Endodermal cell (in vitro differentiated cells): ENCODE results near the gene CMIP. TPM values are rescaled to one million over a fixed set of nuclear protein-coding genes. Genes with fewer than 3 reads are reported as not detected.

Experiments used
- DNase-seq: peaks from one replicate; pipeline ENCODE4 v3.0.0-alpha.2; 2017
- H3K27ac ChIP-seq: 2 replicates; pipeline ENCODE4 v1.5.1; 2013; ENCODE audit warnings: mild to moderate bottlenecking, low read depth, low read length, moderate library complexity
- H3K27me3 ChIP-seq: 2 replicates; pipeline ENCODE4 v1.6.1; 2013; ENCODE audit warnings: mild to moderate bottlenecking, low read length, moderate library complexity; ENCODE audit not compliant: insufficient read depth, control insufficient read depth, poor library complexity, severe bottlenecking
- H3K36me3 ChIP-seq: 2 replicates; pipeline ENCODE4 v1.7.0; 2013; ENCODE audit warnings: mild to moderate bottlenecking, low read length, moderate library complexity; ENCODE audit not compliant: control insufficient read depth, insufficient read depth
- H3K4me1 ChIP-seq: one replicate; pipeline ENCODE4 v1.7.0; 2013; ENCODE audit warnings: low read length; ENCODE audit not compliant: control insufficient read depth, insufficient read depth
- H3K4me3 ChIP-seq: 2 replicates; pipeline ENCODE4 v1.5.1; 2013; ENCODE audit warnings: mild to moderate bottlenecking, low read length, moderate library complexity
- H3K9ac ChIP-seq: 2 replicates; pipeline ENCODE4 v1.6.1; 2013; ENCODE audit warnings: mild to moderate bottlenecking, low read length, moderate library complexity; ENCODE audit not compliant: poor library complexity, severe bottlenecking; ENCODE audit errors: extremely low read depth
- H3K9me3 ChIP-seq: 2 replicates; pipeline ENCODE4 v1.6.1; 2013; ENCODE audit warnings: mild to moderate bottlenecking, low read length, moderate library complexity; ENCODE audit not compliant: control insufficient read depth
- H3K27ac Mint-ChIP-seq: 2 replicates; pipeline ENCODE4 v1.8.0; 2020; ENCODE audit warnings: mixed read lengths
- H3K27me3 Mint-ChIP-seq: 2 replicates; pipeline ENCODE4 v1.8.0; 2021; ENCODE audit warnings: mild to moderate bottlenecking, mixed read lengths; ENCODE audit not compliant: insufficient read depth
- H3K36me3 Mint-ChIP-seq: 2 replicates; pipeline ENCODE4 v1.8.0; 2020; ENCODE audit warnings: low read depth, mixed read lengths
- H3K4me1 Mint-ChIP-seq: 2 replicates; pipeline ENCODE4 v1.8.0; 2020; ENCODE audit warnings: mixed read lengths
- H3K4me3 Mint-ChIP-seq: 2 replicates; pipeline ENCODE4 v1.8.0; 2020; ENCODE audit warnings: mild to moderate bottlenecking, moderate library complexity, mixed read lengths
- H3K9me3 Mint-ChIP-seq: 2 replicates; pipeline ENCODE4 v1.8.0; 2020; ENCODE audit warnings: mild to moderate bottlenecking, mixed read lengths
- CTCF ChIP-seq: fragments of 200-600 bp; sonication (generic); conservative IDR thresholded peaks from 2 replicates; pipeline ENCODE4 v1.5.0; 2021; ENCODE audit warnings: antibody characterized with exemption, mild to moderate bottlenecking
- WGBS, 2 experiments: methylation state at CpG; one replicate each; pipeline versions ENCODE4 v1.1.5 to v1.1.7; 2013; ENCODE audit warnings: missing lambda C conversion rate in 2 of 2, mixed read lengths in 1 of 2; ENCODE audit not compliant: insufficient coverage in 1 of 2, insufficient read length in 1 of 2; 5-methylcytosine and 5-hydroxymethylcytosine counted together
- total RNA-seq, 2 donors: library from RNA; stranded (reverse); fragmentation: NEBNext Ultra II Directional in 1 of 2; extraction: Animal tissue kit (Norgen Biotek cat#: 25700) in 1 of 2; gene quantifications; 2 replicates in 1 of 2; 3 replicates in 1 of 2; pipeline ENCODE4 v1.2.1, GENCODE V29; 2021

CMIP gene
- total RNA-seq, 2 donors from 2014 or later: 64.0 to 64.7 TPM

GRCh38 chr16:81397879-81398520, 46.6 kb upstream of the CMIP start:
- Histone ChIP-seq H3K27me3 (no peaks in the 10 kb centered on the region), H3K36me3 (no peaks in the 10 kb centered on the region), H3K4me1 (no peaks in the 10 kb centered on the region), H3K9ac (no peak overlapping the region), H3K4me3 (no peak overlapping the region), H3K27ac (no peak overlapping the region), H3K9me3 (no peaks in the 10 kb centered on the region)
- Mint-ChIP-seq H3K4me1 (no peaks in the 10 kb centered on the region), H3K27ac (no peak overlapping the region), H3K27me3 (peaks cover 28% of the 10 kb centered on the region), H3K9me3 (peaks cover 4% of the 10 kb centered on the region), H3K36me3 (peaks cover 6% of the 10 kb centered on the region), H3K4me3 (no peak overlapping the region)
- TF ChIP-seq CTCF: no peak
- 91 to 94% methylated on average over 9 to 14 of the region's 14 CpGs for WGBS, 2 experiments
- DNase-seq: no peak

- H3K9me3 Mint-ChIP-seq: peaks cover 4% of the 10 kb centered on the region
- Histone ChIP-seq H3K9ac (no peak overlapping the region), H3K27ac (no peak overlapping the region), H3K9me3 (no peaks in the 10 kb centered on the region), H3K4me3 (no peak overlapping the region), H3K4me1 (no peaks in the 10 kb centered on the region), H3K27me3 (peaks cover 9% of the 10 kb centered on the region), H3K36me3 (no peaks in the 10 kb centered on the region)
- no peaks in the 10 kb centered on the region for H3K36me3 Mint-ChIP-seq
- no peak for DNase-seq
- peaks cover 36% of the 10 kb centered on the region for H3K27me3 Mint-ChIP-seq
- H3K27ac Mint-ChIP-seq: no peak overlapping the region
- WGBS, 2 experiments: 80% methylated on average over 1 of the region's 1 CpG; no CpG with 5 or more reads in 1 of the 2 experiments
- H3K4me3 Mint-ChIP-seq: no peak overlapping the region
- no peaks in the 10 kb centered on the region for H3K4me1 Mint-ChIP-seq
- TF ChIP-seq CTCF: no peak
Observed at GRCh38 chr16:81399909-81400308, 44.7 kb upstream of the CMIP start.

GRCh38 chr16:81401035-81401950, 43.3 kb upstream of the CMIP start:
- Histone ChIP-seq H3K9me3 (no peaks in the 10 kb centered on the region), H3K9ac (no peak overlapping the region), H3K4me1 (no peaks in the 10 kb centered on the region), H3K36me3 (no peaks in the 10 kb centered on the region), H3K27ac (no peak overlapping the region), H3K27me3 (peaks cover 9% of the 10 kb centered on the region), H3K4me3 (no peak overlapping the region)
- TF ChIP-seq CTCF: no peak
- H3K27me3 Mint-ChIP-seq: peaks cover 36% of the 10 kb centered on the region
- 91 to 96% methylated on average over 13 to 19 of the region's 19 CpGs for WGBS, 2 experiments
- H3K4me1 Mint-ChIP-seq: no peaks in the 10 kb centered on the region
- H3K9me3 Mint-ChIP-seq: peaks cover 4% of the 10 kb centered on the region
- no peaks in the 10 kb centered on the region for H3K36me3 Mint-ChIP-seq
- H3K27ac Mint-ChIP-seq: no peak overlapping the region
- H3K4me3 Mint-ChIP-seq: no peak overlapping the region
- no peak for DNase-seq
